ENCODE data around the gene SRRM2. TPM values are rescaled to one million over a fixed set of nuclear protein-coding genes. Genes with fewer than 3 reads are reported as not detected.
"Not testable (repeated sequence)": the region's sequence is repeated elsewhere in the genome, so short reads cannot be mapped to it uniquely, and the experiment has no call there.

SRRM2 gene
- total RNA-seq, 3 donors from 2014 or later = 538 to 819 (median 692) TPM

- intact Hi-C loops (cut with DNase I, micrococcal nuclease) = no loop called here
- TF ChIP-seq CTCF (IDR thresholded peaks at IDR 0.05) = peak; percentile 93
- peak; percentile 84 to 94 (median 92) for DNase-seq
These were observed 31.5 kb upstream of the SRRM2 start for GRCh38 chr16:2720719-2721633.

GRCh38 chr16:2721634-2722173 is 30.7 kb upstream of the SRRM2 start:
- peaks cover 19% of the 10 kb centered on the region for H3K4me1 ChIP-seq (ENCODE audit: low read depth)
- H3K9me3 ChIP-seq; H3K4me3 ChIP-seq; ATAC-seq; H3K36me3 ChIP-seq (ENCODE audit: low read depth); intact Hi-C loops (cut with DNase I, micrococcal nuclease): not testable (repeated sequence)
- peak in 1 of 3 donors; percentile 30 for DNase-seq

More at GRCh38 chr16:2720719-2721633, 31.5 kb upstream of the SRRM2 start:
- no peaks in the 10 kb centered on the region for H3K36me3 ChIP-seq (ENCODE audit: low read depth)
- H3K9me3 ChIP-seq = no peaks in the 10 kb centered on the region
- peak; percentile 86 for ATAC-seq
- peaks cover 19% of the 10 kb centered on the region for H3K4me1 ChIP-seq (ENCODE audit: low read depth)
- peak overlapping the region; percentile 9 for H3K4me3 ChIP-seq

- ATAC-seq (no peak), DNase-seq (no peak)
- peaks cover 16% of the 10 kb centered on the region for H3K4me1 ChIP-seq (ENCODE audit: low read depth)
- no peaks in the 10 kb centered on the region for H3K9me3 ChIP-seq
- TF ChIP-seq CTCF (IDR thresholded peaks at IDR 0.05) = no peak
- H3K4me3 ChIP-seq = no peak overlapping the region
- no peaks in the 10 kb centered on the region for H3K36me3 ChIP-seq (ENCODE audit: low read depth)
- intact Hi-C loops (cut with DNase I, micrococcal nuclease) = no loop called here
These were observed 28.3 kb upstream of the SRRM2 start for GRCh38 chr16:2724088-2724676.

GRCh38 chr16:2724816-2725348 is 27.6 kb upstream of the SRRM2 start:
- TF ChIP-seq CTCF (IDR thresholded peaks at IDR 0.05) = no peak
- Histone ChIP-seq H3K4me1 (ENCODE audit: low read depth) (peaks cover 10% of the 10 kb centered on the region), H3K36me3 (ENCODE audit: low read depth) (no peaks in the 10 kb centered on the region), H3K9me3 (no peaks in the 10 kb centered on the region), H3K4me3 (no peak overlapping the region)
- DNase-seq (peak in 1 of 3 donors; percentile 44), ATAC-seq (no peak)
- intact Hi-C loops (cut with DNase I, micrococcal nuclease) = no loop called here

- ATAC-seq = no peak
- intact Hi-C loops (cut with DNase I, micrococcal nuclease) = no loop called here
- DNase-seq = no peak
- Histone ChIP-seq H3K4me1 (ENCODE audit: low read depth) (no peaks in the 10 kb centered on the region), H3K36me3 (ENCODE audit: low read depth) (no peaks in the 10 kb centered on the region), H3K9me3 (no peaks in the 10 kb centered on the region), H3K4me3 (no peak overlapping the region)
- no peak for TF ChIP-seq CTCF (IDR thresholded peaks at IDR 0.05)
These were observed 25.5 kb upstream of the SRRM2 start for GRCh38 chr16:2726923-2727322.

GRCh38 chr16:2728034-2728433 is 24.4 kb upstream of the SRRM2 start:
- Histone ChIP-seq H3K4me1 (ENCODE audit: low read depth) (no peaks in the 10 kb centered on the region), H3K36me3 (ENCODE audit: low read depth) (no peaks in the 10 kb centered on the region), H3K9me3 (no peaks in the 10 kb centered on the region), H3K4me3 (no peak overlapping the region)
- TF ChIP-seq CTCF (IDR thresholded peaks at IDR 0.05) = no peak
- ATAC-seq = no peak
- intact Hi-C loops (cut with DNase I, micrococcal nuclease) = no loop called here
- DNase-seq = no peak

Data from mucosa of descending colon (tissue), 3 donors.